Kidney (tissue), 14 donors: ENCODE measurements around the gene INPP4A. TPM values are rescaled to one million over a fixed set of nuclear protein-coding genes. Genes with fewer than 3 reads are reported as not detected.

Experiments used
- DNase-seq, 5 donors: peaks; one replicate each; pipeline ENCODE4 v3.0.0-alpha.2; 2013 to 2020
- FAIRE-seq: peaks from 2 replicates; lab custom pipeline; 2012; peaks lifted over from hg19 to GRCh38; lab: Jason Lieb, UNC
- H3K27ac ChIP-seq, 2 donors: one replicate each; pipeline ENCODE4 v1.7.0; 2013; ENCODE audit warnings: low read depth in 2 of 2, low read length in 2 of 2, inconsistent platforms in 1 of 2
- H3K27me3 ChIP-seq: one replicate; pipeline ENCODE4 v1.7.1; 2013; ENCODE audit warnings: low read length, inconsistent platforms; ENCODE audit not compliant: control insufficient read depth, insufficient read depth
- H3K36me3 ChIP-seq, 3 donors: one replicate each; pipeline versions ENCODE4 v1.7.0 to v1.7.1; 2013; ENCODE audit warnings: low read length in 3 of 3, control low read depth in 1 of 3, inconsistent platforms in 1 of 3; ENCODE audit not compliant: insufficient read depth in 3 of 3, control insufficient read depth in 2 of 3
- H3K4me1 ChIP-seq, 3 donors: one replicate each; pipeline versions ENCODE4 v1.7.0 to v1.7.1; 2013; ENCODE audit warnings: low read length in 3 of 3, inconsistent platforms in 1 of 3, low read depth in 1 of 3; ENCODE audit not compliant: control insufficient read depth in 2 of 3, insufficient read depth in 2 of 3
- H3K4me3 ChIP-seq, 3 donors: one replicate each; pipeline versions ENCODE4 v1.7.0 to v1.8.1; 2013; ENCODE audit warnings: low read length in 3 of 3, control low read depth in 1 of 3, inconsistent platforms in 1 of 3
- H3K9ac ChIP-seq, 3 donors: one replicate each; pipeline versions ENCODE4 v1.7.0 to v1.7.1; 2013; ENCODE audit warnings: low read length in 3 of 3, control low read depth in 1 of 3, inconsistent platforms in 1 of 3
- H3K9me3 ChIP-seq, 3 donors: one replicate each; pipeline versions ENCODE4 v1.7.0 to v1.7.1; 2013; ENCODE audit warnings: low read length in 3 of 3, control low read depth in 1 of 3, inconsistent platforms in 1 of 3; ENCODE audit not compliant: control insufficient read depth in 2 of 3, insufficient read depth in 1 of 3
- CTCF ChIP-seq: IDR thresholded peaks from 3 replicates; pipeline ENCODE4 v1.5.1; 2012; ENCODE audit warnings: mild to moderate bottlenecking, moderate library complexity, borderline replicate concordance; ENCODE audit not compliant: insufficient read depth; ENCODE audit errors: extremely low read depth
- intact Hi-C: fragments of 100-400 bp; cut with DNase I; formaldehyde crosslinking; loops from one replicate; pipeline ENCODE4 v1.11.1; 2022
- polyA plus RNA-seq: library from polyadenylated mRNA; stranded (reverse); fragments of 350-450 nt; fragmentation: Illumina TruSeq; extraction: RNeasy Lipid Tissue Mini Kit (QIAGEN cat#74804); gene quantifications from one replicate; pipeline ENCODE4 v1.2.3, GENCODE V29; 2014; ENCODE audit warnings: low read depth, low replicate concordance; ENCODE audit not compliant: insufficient read depth
- total RNA-seq: library from RNA; stranded (reverse); fragmentation: NEBNext Ultra II Directional; extraction: Animal tissue kit (Norgen Biotek cat#: 25700); gene quantifications from one replicate; pipeline ENCODE4 v1.2.1, GENCODE V29; 2021
- donor health status: control.
- donor health status: control.
- donor health status: control.
- donor health status: control.
- donor health status: control.
- donor health status: DM: yes; HTN: yes; CAD: no.
- donor health status: Normal renal cell carcinoma (clear cell type).

Gene INPP4A
- total and polyA plus RNA-seq, 2 donors from 2014 or later: 4.1 to 27.9 TPM

GRCh38 chr2:98571121-98571701 lies 126.6 kb downstream of the INPP4A start:
- Histone ChIP-seq H3K4me1 (no peaks in the 10 kb centered on the region), H3K27ac (no peak overlapping the region), H3K9ac (no peak overlapping the region), H3K9me3 (no peaks in the 10 kb centered on the region), H3K4me3 (no peak overlapping the region), H3K27me3 (no peaks in the 10 kb centered on the region), H3K36me3 (peaks cover 0 to 20% (median 14%) of the 10 kb centered on the region in 3 donors)
- DNase-seq (no peak), FAIRE-seq (no peak)
- TF ChIP-seq CTCF: no peak
- intact Hi-C loops: no loop called here

- no peak for TF ChIP-seq CTCF
- no peak overlapping the region for H3K27ac ChIP-seq
- intact Hi-C loops: no loop called here
Measured at GRCh38 chr2:98571796-98572195, 127.1 kb downstream of the INPP4A start.

GRCh38 chr2:98572211-98572610 lies 127.6 kb downstream of the INPP4A start:
- H3K36me3 ChIP-seq: peaks cover 0 to 20% (median 12%) of the 10 kb centered on the region in 3 donors
- FAIRE-seq (no peak), DNase-seq (peak in 1 of 5 donors; percentile 6)
- H3K27me3 ChIP-seq: no peaks in the 10 kb centered on the region
- H3K4me3 ChIP-seq: no peak overlapping the region
- no peak overlapping the region for H3K9ac ChIP-seq
- H3K27ac ChIP-seq: no peak overlapping the region
- H3K4me1 ChIP-seq: no peaks in the 10 kb centered on the region
- no peaks in the 10 kb centered on the region for H3K9me3 ChIP-seq
- no peak for TF ChIP-seq CTCF
- intact Hi-C loops: no loop called here

More at GRCh38 chr2:98571796-98572195, 127.1 kb downstream of the INPP4A start:
- H3K9ac ChIP-seq: no peak overlapping the region
- H3K9me3 ChIP-seq: no peaks in the 10 kb centered on the region
- DNase-seq (no peak), FAIRE-seq (no peak)
- no peaks in the 10 kb centered on the region for H3K27me3 ChIP-seq
- H3K4me3 ChIP-seq: no peak overlapping the region
- H3K36me3 ChIP-seq: peaks cover 0 to 20% (median 12%) of the 10 kb centered on the region in 3 donors
- H3K4me1 ChIP-seq: no peaks in the 10 kb centered on the region
